CD1c-positive myeloid dendritic cell (primary cell): ENCODE results near the gene KLHL29.

ENCODE experiments used
- DNase-seq: peaks from one replicate; pipeline ENCODE4 v3.0.0-alpha.2; 2016; ENCODE audit errors: extremely low spot score

Gene KLHL29

DNA sequence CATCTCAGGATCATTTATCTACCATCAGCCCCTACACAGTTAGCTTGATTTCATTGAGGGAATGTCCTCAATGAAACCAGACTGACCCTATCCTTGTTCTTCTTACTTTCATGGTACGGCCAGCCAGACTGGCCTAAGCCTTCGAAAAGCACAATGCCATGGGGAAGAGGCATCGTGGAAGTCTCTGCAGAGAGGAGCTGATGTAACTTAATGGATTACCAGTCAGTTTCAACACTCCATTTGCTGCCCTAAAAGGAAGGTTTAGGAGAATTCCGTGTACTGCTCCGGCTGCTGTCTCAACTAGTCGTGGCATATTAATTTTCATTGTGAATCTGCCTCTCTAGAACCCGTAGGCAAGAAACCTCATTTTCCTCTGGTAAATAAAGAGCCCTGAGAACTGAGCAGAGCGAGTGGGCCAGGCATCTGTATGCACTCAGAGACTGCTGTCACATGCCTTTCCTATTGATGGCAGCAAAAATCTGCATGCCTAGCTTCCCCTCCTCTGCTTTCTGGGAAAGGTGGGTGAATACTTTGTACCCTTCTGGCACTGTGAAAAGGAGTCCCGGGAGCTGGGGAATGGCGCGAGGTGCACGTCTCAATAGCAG lies 184.9 kb downstream of the KLHL29 start:
- DNase-seq, result no peak

DNA sequence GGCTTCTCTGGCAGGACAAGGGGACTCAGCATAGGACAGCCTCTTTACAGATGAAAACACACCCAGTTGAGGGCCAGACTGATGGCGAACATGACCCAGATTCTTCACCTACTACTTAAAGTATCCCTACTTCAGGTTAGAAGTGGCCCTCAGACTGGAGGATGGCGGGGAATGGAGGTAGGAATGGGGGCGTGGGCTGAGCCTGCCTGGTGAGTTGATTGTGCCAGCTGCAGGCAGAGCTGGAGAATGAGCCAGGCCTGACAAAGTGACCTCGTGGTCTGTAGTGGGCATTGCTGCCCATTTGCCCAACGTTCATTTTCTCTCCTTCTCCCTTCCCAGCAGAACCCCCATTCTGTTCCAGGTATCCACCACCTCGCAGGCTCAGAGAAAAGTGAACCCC lies 186.1 kb downstream of the KLHL29 start:
- no peak for DNase-seq

DNA sequence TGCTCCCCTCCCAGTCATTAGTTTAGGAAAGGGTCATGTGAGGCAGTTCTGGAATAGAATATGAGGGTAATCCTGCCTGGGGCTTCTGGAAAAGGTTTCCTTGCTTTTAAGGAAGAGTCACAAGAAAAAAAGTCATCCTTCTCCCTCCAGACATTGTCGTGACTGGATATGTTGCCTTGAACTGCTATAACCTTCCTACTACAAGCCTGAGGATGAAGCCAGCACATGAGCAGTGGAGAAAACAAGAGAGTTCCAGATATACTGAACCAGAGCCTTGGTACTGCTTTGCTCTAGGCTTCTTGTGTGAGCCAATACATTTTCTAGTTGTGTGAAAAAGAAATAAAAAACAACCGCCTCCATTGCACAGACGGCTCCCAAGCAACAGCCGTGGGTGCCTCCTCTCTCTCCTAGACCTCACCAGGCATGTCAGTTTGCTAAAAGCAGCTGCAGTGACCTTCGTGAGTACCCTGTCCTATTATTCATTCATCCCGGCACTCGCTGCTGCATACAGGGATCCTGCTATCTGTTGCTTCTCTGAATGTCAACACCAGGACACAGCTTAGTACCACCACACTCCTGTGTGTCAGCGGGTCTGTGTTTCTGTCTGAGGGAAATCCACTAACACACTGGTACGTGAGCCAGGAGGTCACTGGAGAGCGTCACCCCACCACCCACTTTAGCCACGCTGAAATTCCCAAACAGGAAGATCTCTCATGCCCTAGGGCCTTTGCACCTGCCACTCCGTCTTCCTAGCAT lies 186.7 kb downstream of the KLHL29 start:
- no peak for DNase-seq

DNA sequence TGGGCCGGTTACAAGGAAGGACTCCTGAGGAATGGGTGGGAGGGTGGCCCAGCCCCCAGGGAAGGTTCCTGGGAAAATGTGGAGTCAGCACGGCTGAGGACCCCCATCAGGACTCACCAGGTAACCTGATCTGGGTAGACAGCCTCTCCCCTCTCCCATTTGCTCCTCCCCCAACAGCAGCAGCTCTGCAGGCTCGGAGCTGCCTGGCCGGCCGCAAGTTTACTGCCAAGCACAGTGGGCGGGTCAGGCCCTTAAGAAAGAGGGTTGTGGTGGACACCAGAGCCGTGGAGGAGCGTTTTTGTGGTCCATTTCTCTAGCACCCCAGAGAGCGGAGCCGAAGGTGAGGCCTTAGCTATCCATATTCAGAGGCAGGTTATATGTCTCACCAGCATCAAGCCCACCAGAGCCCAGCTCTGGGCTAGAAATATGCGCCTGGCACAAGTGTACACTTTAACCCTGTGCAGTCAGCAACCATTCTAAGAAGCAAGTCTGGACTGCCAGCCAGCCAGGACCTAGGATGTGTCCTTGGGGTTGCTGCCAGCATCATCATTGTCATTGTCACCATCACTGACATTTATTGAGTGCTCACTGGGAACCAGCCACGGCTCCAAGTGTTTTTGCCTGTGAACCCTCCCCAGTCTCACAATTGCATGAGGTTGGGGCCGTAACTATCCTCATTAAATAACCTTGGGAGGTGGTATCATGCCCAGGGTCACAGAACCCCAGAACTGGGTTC lies 190.1 kb downstream of the KLHL29 start:
- DNase-seq, result no peak

DNA sequence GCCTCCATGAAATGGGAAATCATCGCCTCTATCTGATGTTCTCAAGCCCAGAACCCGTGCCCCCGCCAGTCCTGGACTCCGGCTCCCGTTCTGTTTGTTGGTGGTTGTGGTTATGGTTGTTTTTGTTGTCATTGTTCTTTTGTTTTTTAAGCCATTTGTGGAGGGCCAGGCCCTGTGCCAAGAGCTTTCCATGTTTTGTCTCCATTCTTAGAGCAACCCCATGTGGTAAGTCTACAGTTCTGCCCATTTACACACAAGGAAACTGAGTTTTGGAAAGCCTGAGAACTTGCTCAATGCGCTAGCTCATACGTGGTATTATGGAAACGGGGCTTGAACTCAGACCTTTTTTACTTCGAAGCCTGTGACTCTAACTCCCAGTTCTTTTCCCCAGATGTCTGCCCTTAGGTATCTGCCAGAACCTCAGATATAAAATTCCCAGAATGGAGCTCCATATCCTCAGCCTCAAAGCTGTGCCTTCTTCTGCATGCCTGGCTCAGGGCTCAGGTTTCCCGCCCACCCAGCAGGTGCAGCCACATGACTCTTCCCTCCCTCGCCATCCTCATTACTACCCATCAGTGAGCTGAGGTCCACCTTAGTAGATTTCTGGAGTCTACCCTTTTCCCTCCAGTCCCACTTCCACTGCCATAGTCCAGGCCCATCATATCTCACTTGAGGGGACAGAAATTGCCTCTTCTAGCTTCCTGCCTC lies 194.1 kb downstream of the KLHL29 start:
- no peak for DNase-seq

DNA sequence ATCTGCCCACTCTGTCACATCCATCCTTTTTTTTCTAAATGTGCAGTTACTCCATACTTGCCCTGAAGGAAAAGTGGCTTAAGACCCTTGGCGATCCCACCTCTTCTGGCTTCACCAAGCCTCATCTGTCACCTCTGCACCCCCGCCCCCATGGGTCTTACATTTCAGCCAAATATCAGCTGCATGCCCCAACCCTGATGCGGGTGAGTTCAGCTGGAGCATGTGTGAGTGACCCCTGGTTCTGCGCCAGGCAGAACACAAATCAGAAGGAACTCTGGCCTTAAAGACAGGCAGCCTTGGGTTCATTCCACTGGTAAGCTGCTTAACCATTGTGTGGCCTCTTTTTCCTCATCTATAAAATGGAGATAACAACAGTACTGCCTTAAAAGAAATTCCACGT lies 194.7 kb downstream of the KLHL29 start:
- no peak for DNase-seq

DNA sequence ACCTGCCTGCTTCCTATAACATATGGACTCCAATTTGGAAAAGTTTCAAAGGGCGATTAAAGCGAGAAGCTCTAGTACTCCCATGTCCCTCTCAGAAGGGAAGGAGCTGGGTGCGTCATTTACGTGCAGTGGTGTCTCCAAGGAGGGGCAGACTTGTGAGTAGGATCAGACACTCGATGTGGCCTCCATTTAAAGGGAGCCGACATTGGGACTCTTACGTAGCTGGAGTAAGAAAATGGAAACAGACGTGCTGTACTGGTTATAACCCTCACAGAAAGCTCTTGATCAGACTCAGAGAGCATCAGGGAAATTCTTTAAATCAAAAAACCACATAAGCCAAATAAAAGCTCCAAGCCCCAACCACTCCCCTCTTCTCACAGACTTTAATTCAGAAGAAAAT lies 198.5 kb downstream of the KLHL29 start:
- no peak for DNase-seq

DNA sequence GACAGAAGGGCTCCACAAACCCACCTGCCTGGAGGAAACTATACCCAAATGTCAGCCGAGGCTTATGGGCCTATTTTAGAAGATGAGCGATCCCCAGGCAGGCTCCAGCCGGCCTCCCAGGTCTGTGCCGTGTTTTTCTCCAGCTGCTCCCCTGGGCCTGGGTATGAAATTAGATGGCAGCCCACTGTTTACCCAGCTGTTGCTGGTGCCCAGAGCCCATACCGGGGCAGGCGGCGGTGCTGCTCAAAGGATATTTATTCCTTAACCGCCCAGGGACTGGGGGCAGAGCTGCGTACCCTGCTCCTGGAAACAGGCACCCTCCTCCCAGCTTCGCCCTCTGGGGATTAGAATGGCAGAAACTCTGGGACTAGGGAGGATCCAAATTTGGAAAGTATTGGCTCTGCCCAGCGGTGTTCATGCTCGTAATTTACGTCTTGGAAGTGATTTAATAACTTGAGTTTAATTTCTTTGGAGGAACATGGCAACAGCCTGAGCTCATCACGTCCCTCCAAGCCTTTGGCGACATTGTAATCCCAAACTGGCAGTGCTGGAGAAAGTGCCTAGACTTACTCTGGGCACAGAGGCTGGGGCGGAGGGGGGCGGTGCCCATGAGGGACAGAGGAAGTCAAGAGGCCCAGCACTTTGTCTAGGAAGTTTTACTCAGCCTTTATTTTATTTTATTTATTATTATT lies 199.2 kb downstream of the KLHL29 start:
- DNase-seq, result no peak

DNA sequence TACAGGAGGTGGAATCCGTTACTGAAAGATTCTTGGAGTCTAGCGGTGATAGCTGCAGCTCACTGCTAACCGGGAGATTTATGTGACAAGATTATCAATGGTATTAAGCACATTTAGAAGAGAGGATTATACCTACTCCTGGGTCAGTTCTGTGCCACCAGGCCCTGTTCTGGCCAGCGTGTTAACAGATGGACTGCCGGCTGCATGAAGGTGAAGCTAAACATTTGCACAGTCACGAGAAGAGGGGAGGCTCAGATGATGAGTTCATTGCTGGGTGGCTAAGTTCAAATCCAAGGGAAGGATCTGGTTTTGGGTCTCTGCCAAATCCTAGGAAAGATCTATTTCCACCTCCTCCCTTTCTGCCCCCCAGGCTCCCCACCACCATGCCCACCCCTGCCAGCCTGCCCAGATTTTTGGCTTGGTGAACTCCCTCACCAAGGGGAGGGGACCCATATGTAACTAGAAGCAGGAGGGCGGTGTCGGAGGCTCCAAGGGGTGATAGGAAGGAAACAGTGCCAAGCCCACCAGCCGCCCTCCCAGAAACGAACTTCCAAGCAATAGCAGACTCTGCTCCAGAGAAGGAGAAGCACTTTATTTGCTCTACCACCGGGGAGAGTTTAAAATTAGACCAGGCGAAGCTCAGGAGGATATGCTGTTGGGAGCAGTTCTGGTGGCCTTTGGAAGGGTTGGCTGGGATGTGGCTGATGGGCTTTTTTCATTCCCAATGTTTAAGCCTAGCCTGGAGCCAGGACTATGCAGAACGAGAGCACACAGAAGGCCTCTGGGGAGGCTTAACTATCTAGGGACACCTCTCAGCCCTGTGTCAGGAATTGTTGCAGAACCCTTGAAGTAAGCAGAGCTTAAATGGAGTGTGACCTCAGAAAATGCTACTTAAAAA lies 200.5 kb downstream of the KLHL29 start:
- no peak for DNase-seq

DNA sequence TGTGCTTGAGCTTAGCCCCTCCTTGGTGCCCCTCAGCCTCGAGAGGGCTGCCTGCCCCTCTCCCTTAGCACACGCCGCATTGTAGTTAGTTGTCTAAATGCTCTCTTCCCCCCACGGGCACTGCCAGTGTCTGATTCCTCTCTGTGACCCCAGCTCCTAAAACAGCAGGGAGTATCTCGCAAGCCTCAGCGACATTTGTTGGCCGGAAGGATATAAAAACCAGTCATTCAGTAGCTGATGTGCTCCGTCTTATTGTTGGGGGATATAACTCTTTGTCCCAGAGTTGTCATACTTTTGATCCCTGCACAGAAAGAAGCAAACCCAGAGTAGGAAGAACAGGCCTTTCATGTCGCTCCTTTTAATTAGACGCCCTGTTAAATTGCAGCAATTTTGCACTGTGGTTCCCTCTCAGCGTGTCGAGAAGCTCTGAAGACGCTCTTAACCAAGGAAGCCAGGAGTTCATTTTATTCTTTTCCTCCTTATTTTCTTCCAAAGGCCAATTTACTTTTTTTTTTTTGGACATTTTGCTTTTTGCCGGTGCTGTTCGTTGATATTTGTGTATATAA lies 201.8 kb downstream of the KLHL29 start:
- DNase-seq, result no peak

DNA sequence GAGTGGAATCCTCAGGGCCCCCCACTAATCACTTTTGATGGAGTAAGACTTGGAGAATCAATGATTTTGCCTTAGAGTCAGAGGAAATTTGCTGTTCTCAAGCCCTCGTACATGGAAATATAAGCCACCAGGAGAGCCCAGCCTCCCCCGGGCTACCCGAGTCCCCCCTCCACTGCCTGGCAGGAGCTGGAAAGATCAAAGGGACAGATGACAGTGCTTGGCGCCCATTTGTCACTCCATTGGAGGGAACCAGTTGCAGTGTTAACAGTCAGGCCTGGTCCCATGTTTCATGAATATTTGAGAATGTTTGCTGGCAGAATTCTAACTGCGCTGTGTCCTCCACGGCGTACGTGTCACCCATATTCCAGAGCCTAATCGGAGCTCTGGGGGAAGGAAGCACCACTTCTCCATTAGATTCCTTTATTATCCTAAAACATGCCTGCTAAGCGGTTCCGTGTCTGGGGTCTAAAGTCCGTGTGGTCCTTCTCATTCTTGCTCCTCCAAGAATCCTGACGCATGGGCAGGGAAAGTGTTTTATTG lies 202.4 kb downstream of the KLHL29 start:
- no peak for DNase-seq

DNA sequence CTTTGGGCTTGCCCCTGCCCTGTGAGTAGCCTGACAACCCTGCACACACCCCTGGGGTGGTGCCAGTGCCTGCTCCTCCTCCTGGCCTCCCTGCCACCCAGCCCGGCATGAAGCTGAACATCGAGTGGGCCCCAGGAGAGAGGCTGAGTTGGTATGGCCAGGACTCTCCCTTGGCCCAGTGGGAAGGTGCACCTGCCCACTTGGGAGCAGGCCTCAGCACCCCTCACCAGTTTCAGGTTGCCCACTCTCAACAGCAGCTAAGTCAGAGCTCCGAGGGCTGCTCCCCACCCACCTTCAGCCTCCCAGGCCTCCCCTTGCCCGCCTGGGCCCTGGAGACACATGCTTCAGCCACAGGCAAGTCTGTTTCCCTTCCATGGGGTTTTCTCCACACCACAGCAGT lies 203.1 kb downstream of the KLHL29 start:
- no peak for DNase-seq

DNA sequence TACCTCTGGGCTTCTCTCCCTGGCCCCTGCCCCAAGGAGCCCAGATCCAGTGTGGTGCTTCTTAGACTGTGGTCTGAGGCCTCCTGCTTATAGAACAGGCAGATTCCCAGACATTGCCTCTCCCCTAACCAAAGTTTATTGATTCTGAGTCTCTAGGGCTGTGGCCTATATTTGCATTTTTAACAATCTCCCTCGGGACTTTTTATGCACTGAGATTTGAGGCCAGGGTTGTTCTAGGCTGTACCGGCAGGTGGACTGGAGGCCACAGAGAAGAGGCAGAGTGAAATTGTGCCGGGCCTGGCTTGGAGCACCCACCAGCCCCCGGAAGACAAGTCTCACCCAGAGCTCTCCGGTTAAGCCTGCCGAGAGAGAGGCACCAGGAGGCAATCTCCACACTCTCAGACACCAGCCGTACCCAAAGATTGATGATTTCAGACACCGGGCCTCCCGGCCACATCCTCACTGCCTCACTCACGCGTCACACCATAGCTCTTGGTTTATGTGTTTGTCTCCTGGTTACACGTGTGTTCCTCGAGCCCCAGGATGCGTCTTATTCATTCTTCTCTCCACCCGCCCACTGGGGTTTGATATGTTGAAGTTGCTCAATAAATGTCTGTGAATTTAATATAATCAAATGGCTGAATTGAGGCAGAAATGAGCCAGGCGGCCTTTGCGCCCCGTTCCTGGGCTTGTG lies 203.7 kb downstream of the KLHL29 start:
- no peak for DNase-seq

DNA sequence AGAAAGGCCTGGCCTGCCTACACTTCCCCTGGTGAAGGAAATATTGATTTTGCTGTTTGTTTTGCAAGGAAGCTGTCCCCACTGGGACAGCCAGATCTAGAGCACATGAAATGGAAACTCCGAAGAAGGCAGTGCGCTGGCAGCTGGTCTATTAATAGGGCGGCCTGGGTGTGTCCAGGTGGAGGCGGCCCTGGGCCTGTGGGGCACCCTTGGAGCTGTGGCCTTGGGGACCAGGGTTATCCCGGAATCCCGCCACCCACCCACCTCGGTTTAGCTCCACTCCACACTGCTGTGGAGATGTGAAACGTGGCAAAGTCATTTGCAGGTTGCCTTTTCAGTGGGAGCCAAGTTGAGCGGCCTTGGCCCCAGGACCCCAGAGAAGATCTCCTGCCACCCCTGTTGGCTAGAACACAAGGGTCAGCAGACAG lies 204.3 kb downstream of the KLHL29 start:
- DNase-seq, result no peak

DNA sequence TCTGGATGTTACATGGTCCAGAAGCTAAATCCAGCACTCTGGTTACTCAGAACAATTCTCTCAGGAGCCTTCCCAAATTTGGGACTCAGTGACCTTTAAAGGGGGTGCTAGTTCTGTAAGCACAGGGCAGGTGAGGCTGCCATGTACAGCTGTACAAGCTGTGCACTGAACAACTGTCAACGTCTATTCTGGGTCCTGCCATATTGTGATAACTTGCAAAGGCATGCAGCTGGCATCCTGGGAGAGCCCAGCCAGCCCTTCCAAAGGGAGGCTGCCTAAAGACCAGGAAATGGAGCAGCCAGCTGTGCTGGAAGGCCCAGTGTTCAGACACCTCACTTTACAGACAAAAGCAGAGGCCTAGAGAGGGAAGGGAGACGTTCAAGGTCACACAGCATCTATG lies 204.8 kb downstream of the KLHL29 start:
- DNase-seq, result no peak

DNA sequence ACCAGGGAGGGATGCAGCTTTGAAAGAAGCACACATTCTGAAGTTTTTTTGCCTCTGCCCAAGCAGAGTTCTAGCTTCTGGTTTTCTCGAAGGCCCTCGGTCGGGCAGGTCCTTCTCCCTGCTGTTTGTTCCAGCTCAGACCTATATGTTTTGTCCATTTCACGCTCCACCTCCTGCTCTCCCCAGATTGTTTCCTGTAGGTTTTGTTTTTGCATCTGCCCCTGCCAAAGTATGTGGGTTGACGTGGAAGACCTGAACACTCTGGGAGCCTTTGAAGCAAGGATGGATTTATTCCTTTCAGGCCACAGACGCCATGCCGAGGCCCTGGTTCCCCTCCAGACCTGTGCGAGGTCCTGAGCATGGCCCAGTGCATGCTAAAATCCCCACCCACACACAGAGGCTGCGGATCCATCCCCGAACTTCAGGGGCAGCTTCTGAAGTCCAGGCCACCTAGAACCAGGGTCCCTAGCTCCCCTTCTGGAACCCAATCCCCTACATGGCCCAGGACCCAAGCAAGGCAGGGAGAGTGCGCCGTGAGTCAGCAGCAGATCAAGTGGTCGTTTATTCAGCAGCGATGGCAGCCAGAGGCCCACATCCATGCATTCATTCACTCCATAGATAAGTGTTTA lies 205.4 kb downstream of the KLHL29 start:
- DNase-seq, result no peak

DNA sequence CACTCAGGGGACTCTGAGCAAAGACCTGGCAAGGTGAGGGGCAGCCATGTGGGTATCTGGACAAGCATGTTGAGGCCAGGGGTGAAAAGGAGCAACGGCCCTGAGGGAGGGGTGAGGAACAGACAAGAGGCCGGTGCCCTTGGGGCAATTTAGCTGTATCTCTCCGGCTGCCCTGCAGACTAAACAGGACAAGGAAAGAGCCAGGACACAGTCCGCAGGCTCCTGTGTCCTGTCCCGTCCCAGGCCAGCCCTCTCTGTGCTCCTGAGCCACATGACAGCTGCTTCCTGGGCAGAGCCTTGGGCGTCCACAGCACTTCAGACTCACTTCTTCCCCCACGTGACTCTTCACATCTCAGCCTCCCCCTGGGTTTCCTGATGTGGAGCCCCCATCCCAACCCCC lies 206.1 kb downstream of the KLHL29 start:
- DNase-seq, result no peak

DNA sequence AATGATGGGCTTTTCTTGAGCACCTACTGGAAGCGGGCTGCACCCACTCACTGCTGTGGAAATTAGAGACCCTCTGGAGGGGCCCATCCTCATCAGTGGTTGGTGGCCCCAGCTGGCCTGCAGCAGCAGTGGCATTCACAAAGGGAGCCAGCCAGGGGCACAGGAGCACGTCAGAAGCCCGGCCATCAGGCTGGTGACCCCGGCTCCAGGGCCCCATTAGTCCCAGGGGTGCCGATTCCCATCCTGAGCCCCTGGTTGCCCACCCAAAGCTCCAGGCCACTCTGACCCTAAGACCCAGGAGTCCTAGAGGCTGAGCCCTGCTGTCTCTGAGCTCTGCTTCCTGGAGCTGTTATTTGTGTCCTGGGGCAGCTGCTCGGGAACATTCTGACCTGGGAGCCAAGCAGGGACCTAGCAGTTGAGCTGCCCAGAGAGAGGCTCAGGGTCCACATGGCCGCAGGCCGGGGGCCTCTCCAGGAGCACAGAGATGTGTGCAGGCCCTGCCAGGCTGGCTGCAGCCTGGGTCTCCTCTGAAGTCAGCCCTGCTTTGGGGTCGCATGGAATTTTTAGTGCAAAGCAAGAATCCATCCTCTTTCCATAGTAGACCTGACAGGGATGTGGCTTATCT lies 207.2 kb downstream of the KLHL29 start:
- DNase-seq, result no peak
